Prostate gland (tissue), 2 donors: Measurements from ENCODE around the gene COL5A1.

Source experiments
- CTCF ChIP-seq, 4 experiments: fragments of 200-600 bp in 2 of 4; fragments of 450-650 bp in 2 of 4; sonication (generic) in 2 of 4; IDR thresholded peaks; 1 replicate in 3 of 4; 2 replicates in 1 of 4; pipeline ENCODE4 v1.5.1; 2016 to 2019; ENCODE audit warnings: antibody characterized with exemption in 4 of 4, mild to moderate bottlenecking in 2 of 4, moderate library complexity in 2 of 4
- POLR2A ChIP-seq: fragments of 450-650 bp; IDR thresholded peaks from one replicate; pipeline ENCODE4 v1.6.1; 2016; ENCODE audit warnings: antibody characterized with exemption, mild to moderate bottlenecking

- TF ChIP-seq CTCF (IDR thresholded peaks at IDR 0.05) = no peak
- TF ChIP-seq POLR2A = no peak
Measured at GRCh38 chr9:134694714-134695113, 53.1 kb downstream of the COL5A1 start.
